ENCODE measurements around the gene IRS2. TPM values are rescaled to one million over a fixed set of nuclear protein-coding genes. Genes with fewer than 3 reads are reported as not detected.
A peak's percentile ranks its signal among the peaks of the same experiment; 100 is the strongest.

The IRS2 gene
- total RNA-seq, 1 donor from 2014 or later: 3.5 TPM

GRCh38 chr13:109768176-109768575, 18.2 kb downstream of the IRS2 start:
- Mint-ChIP-seq H3K27ac (no peak overlapping the region), H3K27me3 (peaks cover 1% of the 10 kb centered on the region), H3K9me3 (no peaks in the 10 kb centered on the region), H3K36me3 (ENCODE audit: low read depth) (no peaks in the 10 kb centered on the region), H3K4me1 (peaks cover 11% of the 10 kb centered on the region), H3K4me3 (no peak overlapping the region)
- intact Hi-C loops (cut with micrococcal nuclease): no loop called here
- DNase-seq: no peak

- Mint-ChIP-seq H3K27me3 (peaks cover 1% of the 10 kb centered on the region), H3K4me3 (no peak overlapping the region), H3K36me3 (ENCODE audit: low read depth) (no peaks in the 10 kb centered on the region), H3K9me3 (no peaks in the 10 kb centered on the region), H3K4me1 (peaks cover 11% of the 10 kb centered on the region), H3K27ac (no peak overlapping the region)
- DNase-seq: no peak
- intact Hi-C loops (cut with micrococcal nuclease): no loop called here
Observed at GRCh38 chr13:109767023-109767422, 19.4 kb downstream of the IRS2 start.

- Mint-ChIP-seq H3K27me3 (peaks cover 1% of the 10 kb centered on the region), H3K4me1 (peaks cover 11% of the 10 kb centered on the region), H3K36me3 (ENCODE audit: low read depth) (no peaks in the 10 kb centered on the region), H3K4me3 (no peak overlapping the region), H3K27ac (no peak overlapping the region), H3K9me3 (no peaks in the 10 kb centered on the region)
- intact Hi-C loops (cut with micrococcal nuclease): no loop called here
- peak; percentile 69 for DNase-seq
Observed at GRCh38 chr13:109764470-109765291, 21.7 kb downstream of the IRS2 start.

GRCh38 chr13:109764045-109764444, 22.3 kb downstream of the IRS2 start:
- Mint-ChIP-seq H3K4me1 (peaks cover 11% of the 10 kb centered on the region), H3K4me3 (no peak overlapping the region), H3K9me3 (no peaks in the 10 kb centered on the region), H3K36me3 (ENCODE audit: low read depth) (no peaks in the 10 kb centered on the region), H3K27me3 (peaks cover 1% of the 10 kb centered on the region), H3K27ac (no peak overlapping the region)
- intact Hi-C loops (cut with micrococcal nuclease): no loop called here
- no peak for DNase-seq

- intact Hi-C loops (cut with micrococcal nuclease): no loop called here
- Mint-ChIP-seq H3K9me3 (no peaks in the 10 kb centered on the region), H3K4me3 (no peak overlapping the region), H3K27me3 (peaks cover 1% of the 10 kb centered on the region), H3K36me3 (ENCODE audit: low read depth) (no peaks in the 10 kb centered on the region), H3K4me1 (peaks cover 11% of the 10 kb centered on the region), H3K27ac (no peak overlapping the region)
- DNase-seq: no peak
Observed at GRCh38 chr13:109762791-109763190, 23.6 kb downstream of the IRS2 start.

GRCh38 chr13:109761695-109762094, 24.7 kb downstream of the IRS2 start:
- Mint-ChIP-seq H3K27ac (no peak overlapping the region), H3K36me3 (ENCODE audit: low read depth) (no peaks in the 10 kb centered on the region), H3K4me1 (peaks cover 11% of the 10 kb centered on the region), H3K9me3 (no peaks in the 10 kb centered on the region), H3K4me3 (no peak overlapping the region), H3K27me3 (peaks cover 1% of the 10 kb centered on the region)
- no peak for DNase-seq
- intact Hi-C loops (cut with micrococcal nuclease): no loop called here

- intact Hi-C loops (cut with micrococcal nuclease): no loop called here
- no peak for DNase-seq
- H3K9me3 Mint-ChIP-seq: no peaks in the 10 kb centered on the region
- H3K4me1 Mint-ChIP-seq: peaks cover 9% of the 10 kb centered on the region
- no peak overlapping the region for H3K4me3 Mint-ChIP-seq
- H3K27ac Mint-ChIP-seq: no peak overlapping the region
- peaks cover 1% of the 10 kb centered on the region for H3K27me3 Mint-ChIP-seq
- H3K36me3 Mint-ChIP-seq (ENCODE audit: low read depth): no peaks in the 10 kb centered on the region
Observed at GRCh38 chr13:109760951-109761350, 25.4 kb downstream of the IRS2 start.

GRCh38 chr13:109760402-109760801, 26.0 kb downstream of the IRS2 start:
- intact Hi-C loops (cut with micrococcal nuclease): no loop called here
- no peaks in the 10 kb centered on the region for H3K9me3 Mint-ChIP-seq
- H3K27me3 Mint-ChIP-seq: peaks cover 1% of the 10 kb centered on the region
- H3K27ac Mint-ChIP-seq: no peak overlapping the region
- peaks cover 9% of the 10 kb centered on the region for H3K4me1 Mint-ChIP-seq
- no peaks in the 10 kb centered on the region for H3K36me3 Mint-ChIP-seq (ENCODE audit: low read depth)
- no peak for DNase-seq
- H3K4me3 Mint-ChIP-seq: no peak overlapping the region

GRCh38 chr13:109759609-109760008, 26.8 kb downstream of the IRS2 start:
- peaks cover 1% of the 10 kb centered on the region for H3K27me3 Mint-ChIP-seq
- no peaks in the 10 kb centered on the region for H3K9me3 Mint-ChIP-seq
- H3K36me3 Mint-ChIP-seq (ENCODE audit: low read depth): no peaks in the 10 kb centered on the region
- H3K4me3 Mint-ChIP-seq: no peak overlapping the region
- no peak for DNase-seq
- no peak overlapping the region for H3K27ac Mint-ChIP-seq
- intact Hi-C loops (cut with micrococcal nuclease): no loop called here
- H3K4me1 Mint-ChIP-seq: peaks cover 3% of the 10 kb centered on the region

GRCh38 chr13:109758937-109759480, 27.4 kb downstream of the IRS2 start:
- H3K4me3 Mint-ChIP-seq: no peak overlapping the region
- no peaks in the 10 kb centered on the region for H3K9me3 Mint-ChIP-seq
- H3K27me3 Mint-ChIP-seq: no peaks in the 10 kb centered on the region
- no peak for DNase-seq
- no peaks in the 10 kb centered on the region for H3K4me1 Mint-ChIP-seq
- intact Hi-C loops (cut with micrococcal nuclease): no loop called here
- H3K36me3 Mint-ChIP-seq (ENCODE audit: low read depth): no peaks in the 10 kb centered on the region
- H3K27ac Mint-ChIP-seq: no peak overlapping the region

- Mint-ChIP-seq H3K4me1 (no peaks in the 10 kb centered on the region), H3K27me3 (no peaks in the 10 kb centered on the region), H3K27ac (no peak overlapping the region), H3K4me3 (no peak overlapping the region), H3K36me3 (ENCODE audit: low read depth) (no peaks in the 10 kb centered on the region), H3K9me3 (no peaks in the 10 kb centered on the region)
- DNase-seq: no peak
- intact Hi-C loops (cut with micrococcal nuclease): no loop called here
Observed at GRCh38 chr13:109756778-109757177, 29.6 kb downstream of the IRS2 start.

GRCh38 chr13:109755997-109756396, 30.4 kb downstream of the IRS2 start:
- Mint-ChIP-seq H3K27me3 (no peaks in the 10 kb centered on the region), H3K27ac (no peak overlapping the region), H3K9me3 (no peaks in the 10 kb centered on the region), H3K4me3 (no peak overlapping the region), H3K4me1 (no peaks in the 10 kb centered on the region), H3K36me3 (ENCODE audit: low read depth) (no peaks in the 10 kb centered on the region)
- no peak for DNase-seq
- intact Hi-C loops (cut with micrococcal nuclease): no loop called here

- Mint-ChIP-seq H3K4me3 (no peak overlapping the region), H3K36me3 (ENCODE audit: low read depth) (no peaks in the 10 kb centered on the region), H3K27ac (no peak overlapping the region), H3K4me1 (no peaks in the 10 kb centered on the region), H3K9me3 (no peaks in the 10 kb centered on the region), H3K27me3 (no peaks in the 10 kb centered on the region)
- intact Hi-C loops (cut with micrococcal nuclease): no loop called here
- no peak for DNase-seq
Observed at GRCh38 chr13:109755551-109755950, 30.8 kb downstream of the IRS2 start.

- H3K27me3 Mint-ChIP-seq: peaks cover 7% of the 10 kb centered on the region
- intact Hi-C loops (cut with micrococcal nuclease): no loop called here
- no peak overlapping the region for H3K27ac Mint-ChIP-seq
- H3K9me3 Mint-ChIP-seq: no peaks in the 10 kb centered on the region
- no peak overlapping the region for H3K4me3 Mint-ChIP-seq
- DNase-seq: no peak
- no peaks in the 10 kb centered on the region for H3K4me1 Mint-ChIP-seq
- no peaks in the 10 kb centered on the region for H3K36me3 Mint-ChIP-seq (ENCODE audit: low read depth)
Observed at GRCh38 chr13:109751477-109751876, 34.9 kb downstream of the IRS2 start.
